Endothelial cell of umbilical vein (primary cell): ENCODE results near the gene RFX1.

Experiments used
- CTCF ChIP-seq, 2 donors: IDR thresholded peaks; 1 replicate in 1 of 2; 2 replicates in 1 of 2; pipeline ENCODE4 v1.5.1; 2011; ENCODE audit warnings: low read length in 2 of 2, mild to moderate bottlenecking in 2 of 2, moderate library complexity in 2 of 2, control low read depth in 1 of 2, inconsistent platforms in 1 of 2, low read depth in 1 of 2; ENCODE audit not compliant: insufficient read depth in 1 of 2; ENCODE audit errors: extremely low read depth in 1 of 2
- EZH2 ChIP-seq: IDR thresholded peaks from 2 replicates; pipeline ENCODE4 v1.6.1; 2012; ENCODE audit warnings: borderline replicate concordance, low read depth, mild to moderate bottlenecking, moderate library complexity, low read length, inconsistent platforms; ENCODE audit not compliant: severe bottlenecking
- GATA2 ChIP-seq: IDR thresholded peaks from 2 replicates; pipeline ENCODE4 v1.7.0; 2011; ENCODE audit warnings: low read depth, mild to moderate bottlenecking, moderate library complexity, mixed read lengths, low read length; ENCODE audit not compliant: insufficient read length, insufficient read depth
- JUN ChIP-seq: IDR thresholded peaks from 2 replicates; pipeline ENCODE4 v1.6.1; 2011; ENCODE audit warnings: borderline replicate concordance, low read depth; ENCODE audit not compliant: insufficient read length, insufficient read depth
- MAX ChIP-seq: IDR thresholded peaks from 2 replicates; pipeline ENCODE4 v1.6.1; 2011; ENCODE audit not compliant: insufficient read depth, insufficient read length
- MYC ChIP-seq: IDR thresholded peaks from one replicate; pipeline ENCODE4 v1.6.1; 2011; ENCODE audit warnings: mild to moderate bottlenecking, low read depth, low read length
- POLR2A ChIP-seq: IDR thresholded peaks from 2 replicates; pipeline ENCODE4 v1.6.1; 2012; ENCODE audit warnings: low read depth, mild to moderate bottlenecking, control low read depth, low read length
- POLR2AphosphoS5 ChIP-seq: IDR thresholded peaks from 2 replicates; pipeline ENCODE4 v1.6.1; 2012; ENCODE audit warnings: low read depth, mild to moderate bottlenecking, control low read depth, low read length, moderate library complexity; ENCODE audit not compliant: insufficient read depth

GRCh38 chr19:13981988-13982501 lies 24.1 kb downstream of the RFX1 start:
- TF ChIP-seq POLR2A (no peak), CTCF (IDR thresholded peaks at IDR 0.05; ENCODE audit: extremely low read depth in 1 of 2, insufficient read depth in 1 of 2, low read depth in 1 of 2, low read length in 2 of 2) (no peak), POLR2AphosphoS5 (no peak), MAX (no peak), EZH2 (no peak), MYC (no peak), JUN (no peak), GATA2 (no peak)
